ENCODE measurements around the gene MTHFR.

DNA sequence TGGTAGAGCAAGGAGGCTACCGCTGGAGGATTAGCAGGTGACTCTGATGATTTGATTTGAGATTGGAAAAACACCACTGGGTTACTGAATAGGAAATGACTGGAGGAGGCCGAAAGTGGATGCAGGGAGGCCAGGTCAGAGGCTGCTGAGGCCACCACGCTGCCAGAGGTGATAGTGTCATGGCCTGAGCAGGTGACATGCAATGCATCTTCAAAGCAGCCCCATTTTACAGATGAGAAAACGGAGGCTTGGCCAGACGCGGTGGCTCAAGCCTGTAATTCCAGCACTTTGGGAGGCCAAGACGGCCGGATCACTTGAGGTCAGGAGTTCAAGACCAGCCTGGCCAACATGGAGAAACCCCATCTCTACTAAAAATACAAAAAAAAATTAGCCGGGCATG, 31.0 kb downstream of the MTHFR start:
- TF ChIP-seq, protein P1, sequence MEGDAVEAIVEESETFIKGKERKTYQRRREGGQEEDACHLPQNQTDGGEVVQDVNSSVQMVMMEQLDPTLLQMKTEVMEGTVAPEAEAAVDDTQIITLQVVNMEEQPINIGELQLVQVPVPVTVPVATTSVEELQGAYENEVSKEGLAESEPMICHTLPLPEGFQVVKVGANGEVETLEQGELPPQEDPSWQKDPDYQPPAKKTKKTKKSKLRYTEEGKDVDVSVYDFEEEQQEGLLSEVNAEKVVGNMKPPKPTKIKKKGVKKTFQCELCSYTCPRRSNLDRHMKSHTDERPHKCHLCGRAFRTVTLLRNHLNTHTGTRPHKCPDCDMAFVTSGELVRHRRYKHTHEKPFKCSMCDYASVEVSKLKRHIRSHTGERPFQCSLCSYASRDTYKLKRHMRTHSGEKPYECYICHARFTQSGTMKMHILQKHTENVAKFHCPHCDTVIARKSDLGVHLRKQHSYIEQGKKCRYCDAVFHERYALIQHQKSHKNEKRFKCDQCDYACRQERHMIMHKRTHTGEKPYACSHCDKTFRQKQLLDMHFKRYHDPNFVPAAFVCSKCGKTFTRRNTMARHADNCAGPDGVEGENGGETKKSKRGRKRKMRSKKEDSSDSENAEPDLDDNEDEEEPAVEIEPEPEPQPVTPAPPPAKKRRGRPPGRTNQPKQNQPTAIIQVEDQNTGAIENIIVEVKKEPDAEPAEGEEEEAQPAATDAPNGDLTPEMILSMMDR (IDR thresholded peaks at IDR 0.05 in 4 of 5, conservative IDR thresholded peaks at IDR 0.05 in 1 of 5) = no peak
- TF ChIP-seq POLR2A (IDR thresholded peaks at IDR 0.05) = no peak

All from gastrocnemius medialis (tissue), 4 donors.